IMR-90 (cell line): ENCODE results near the gene ZNF618. TPM values are rescaled to one million over a fixed set of nuclear protein-coding genes. Genes with fewer than 3 reads are reported as not detected.

ENCODE experiments used
- ATAC-seq: fragments of 200-7000 bp; cut with Tn5 transposase; 2 replicates; pipeline ENCODE4 v1.9.1; 2020; ENCODE audit warnings: low read depth, mild to moderate bottlenecking, moderate library complexity
- BruUV-seq: library from RNA; stranded (reverse); fragments of 400-500 nt; replicated peaks from 2 replicates; lab custom pipeline; 2021; lab: Mats Ljungman, UMichigan
- CTCF ChIA-PET: fragments of 300-600 bp; formaldehyde crosslinking; extraction: SDS; loops from one replicate; lab custom pipeline; 2021; ENCODE audit warnings: antibody characterized with exemption; lab: Yijun Ruan, JAX
- POLR2A ChIA-PET: fragments of 300-600 bp; sonication (Branson Sonifier 250); formaldehyde crosslinking; loops from one replicate; lab custom pipeline; 2022; ENCODE audit warnings: antibody characterized with exemption; ENCODE audit not compliant: unreplicated experiment; lab: Charles Lee
- DNase-seq: peaks from one replicate; pipeline ENCODE4 v3.0.0; 2013
- H2AFZ ChIP-seq: replicated peaks from 2 replicates; pipeline ENCODE3; 2013; ENCODE audit warnings: low read length, mild to moderate bottlenecking; ENCODE audit not compliant: poor library complexity
- H2AK5ac ChIP-seq: 2 replicates; pipeline ENCODE4 v1.6.1; 2013; ENCODE audit warnings: low read depth, low read length, inconsistent platforms
- H2AK9ac ChIP-seq: replicated peaks from 2 replicates; pipeline ENCODE3; 2013; ENCODE audit warnings: mild to moderate bottlenecking, low read depth, low read length, moderate library complexity; ENCODE audit not compliant: poor library complexity
- H2BK120ac ChIP-seq: 2 replicates; pipeline ENCODE4 v1.6.1; 2013; ENCODE audit warnings: low read depth, low read length, inconsistent platforms
- H2BK15ac ChIP-seq: 3 replicates; pipeline ENCODE4 v1.6.1; 2013; ENCODE audit warnings: low read depth, low read length, inconsistent platforms
- H2BK20ac ChIP-seq: 2 replicates; pipeline ENCODE4 v1.6.1; 2013; ENCODE audit warnings: low read depth, mild to moderate bottlenecking, inconsistent platforms, low read length, moderate library complexity
- H2BK5ac ChIP-seq: 2 replicates; pipeline ENCODE4 v1.6.1; 2013; ENCODE audit warnings: mild to moderate bottlenecking, low read depth, low read length, inconsistent platforms; ENCODE audit not compliant: poor library complexity, severe bottlenecking
- H3K14ac ChIP-seq: replicated peaks from 2 replicates; pipeline ENCODE4 v1.6.1; 2013; ENCODE audit warnings: low read depth, low read length, inconsistent platforms
- H3K18ac ChIP-seq: 2 replicates; pipeline ENCODE4 v1.6.1; 2013; ENCODE audit warnings: low read depth, low read length, control low read depth
- H3K23ac ChIP-seq: 2 replicates; pipeline ENCODE4 v1.6.1; 2013; ENCODE audit warnings: low read depth, low read length, inconsistent platforms
- H3K27ac ChIP-seq: 2 replicates; pipeline ENCODE4 v1.5.1; 2013; ENCODE audit warnings: mild to moderate bottlenecking, control low read depth, low read length; ENCODE audit not compliant: insufficient read depth
- H3K27me3 ChIP-seq: 2 replicates; pipeline ENCODE4 v1.6.1; 2013; ENCODE audit warnings: low read length; ENCODE audit not compliant: control insufficient read depth, insufficient read depth
- H3K36me3 ChIP-seq: 2 replicates; pipeline ENCODE4 v1.6.1; 2013; ENCODE audit warnings: low read length, mixed read lengths; ENCODE audit not compliant: control insufficient read depth, insufficient read depth
- H3K4ac ChIP-seq: 2 replicates; pipeline ENCODE4 v1.6.1; 2013; ENCODE audit warnings: low read depth, low read length, inconsistent platforms
- H3K4me1 ChIP-seq: 2 replicates; pipeline ENCODE4 v1.6.1; 2013; ENCODE audit warnings: low read length, mixed read lengths; ENCODE audit not compliant: control insufficient read depth, insufficient read depth
- H3K4me2 ChIP-seq: 2 replicates; pipeline ENCODE4 v1.6.1; 2013; ENCODE audit warnings: low read depth, mild to moderate bottlenecking, control low read depth, low read length, moderate library complexity
- H3K4me3 ChIP-seq: 2 replicates; pipeline ENCODE4 v1.5.1; 2013; ENCODE audit warnings: low read depth, mild to moderate bottlenecking, control low read depth, low read length, moderate library complexity; ENCODE audit not compliant: insufficient read depth
- H3K56ac ChIP-seq: 2 replicates; pipeline ENCODE4 v1.6.1; 2013; ENCODE audit warnings: low read length, inconsistent platforms; ENCODE audit not compliant: insufficient read depth; ENCODE audit errors: extremely low read depth
- H3K79me1 ChIP-seq, 2 experiments: 2 replicates each; pipeline ENCODE4 v1.6.1; 2013; ENCODE audit warnings: low read length in 2 of 2, inconsistent platforms in 1 of 2, low read depth in 1 of 2
- H3K9ac ChIP-seq: 2 replicates; pipeline ENCODE4 v1.6.1; 2013; ENCODE audit warnings: low read depth, low read length, control low read depth
- H3K9me1 ChIP-seq: 2 replicates; pipeline ENCODE4 v1.6.1; 2013; ENCODE audit warnings: low read length, inconsistent platforms; ENCODE audit not compliant: insufficient read depth
- H3K9me3 ChIP-seq: 2 replicates; pipeline ENCODE4 v1.6.1; 2013; ENCODE audit warnings: low read length; ENCODE audit not compliant: control insufficient read depth, insufficient read depth
- H4K20me1 ChIP-seq: 2 replicates; pipeline ENCODE4 v1.6.1; 2013; ENCODE audit warnings: low read length, inconsistent platforms; ENCODE audit not compliant: insufficient read depth
- H4K5ac ChIP-seq: 2 replicates; pipeline ENCODE4 v1.6.1; 2013; ENCODE audit warnings: mild to moderate bottlenecking, low read depth, low read length, control low read depth
- H4K8ac ChIP-seq, 2 experiments: 2 replicates each; pipeline ENCODE4 v1.6.1; 2013; ENCODE audit warnings: low read depth in 2 of 2, low read length in 2 of 2, control low read depth in 1 of 2, inconsistent platforms in 1 of 2
- H4K91ac ChIP-seq: 2 replicates; pipeline ENCODE4 v1.6.1; 2013; ENCODE audit warnings: low read depth, low read length, inconsistent platforms; ENCODE audit not compliant: insufficient read depth
- CHD1 ChIP-seq: IDR thresholded peaks from 2 replicates; pipeline ENCODE4 v1.6.1; 2012; ENCODE audit warnings: low read depth, low read length, improper control_type of control experiment
- FOS ChIP-seq: fragments of 150-350 bp; IDR thresholded peaks from 2 replicates; pipeline ENCODE4 v1.6.1; 2016; ENCODE audit warnings: low read depth, low read length
- MXI1 ChIP-seq: IDR thresholded peaks from 2 replicates; pipeline ENCODE4 v1.6.1; 2012; ENCODE audit warnings: low read depth, mild to moderate bottlenecking, low read length, moderate library complexity, borderline replicate concordance
- WGBS, 2 experiments: methylation state at CpG; one replicate each; pipeline versions ENCODE4 v1.1.5 to v1.1.7; 2013; ENCODE audit warnings: missing lambda C conversion rate in 2 of 2; ENCODE audit not compliant: insufficient read length in 1 of 2; ENCODE audit errors: extremely low coverage in 2 of 2; 5-methylcytosine and 5-hydroxymethylcytosine counted together
- dilution Hi-C: fragments of 300-500 bp; cut with HindIII; formaldehyde crosslinking; loops from one replicate; pipeline ENCODE4 v1.14.3; 2018; ENCODE audit warnings: low sequenced_read_pairs; ENCODE audit not compliant: unreplicated experiment
- in situ Hi-C: fragments of 300-500 bp; cut with MboI; formaldehyde crosslinking; loops from 3 replicates; pipeline ENCODE4 v1.14.3; 2019; ENCODE audit warnings: low sequenced_read_pairs, inconsistent platforms, mixed read lengths
- intact Hi-C: fragments of 100-400 bp; cut with micrococcal nuclease; formaldehyde crosslinking; loops from 2 replicates; pipeline ENCODE4 v1.10.0; 2022
- polyA plus RNA-seq, 3 experiments: library from polyadenylated mRNA; depleted of rRNA; stranded (reverse); fragments of >200 nt; gene quantifications; 2 replicates each; pipeline ENCODE4 v1.2.3, GENCODE V29; 2012; ENCODE audit warnings: low replicate concordance in 1 of 3
- total RNA-seq: library from RNA; depleted of rRNA; stranded (reverse); fragments of >200 nt; gene quantifications from 2 replicates; pipeline ENCODE4 v1.2.3, GENCODE V29; 2012

ZNF618 gene
- total and polyA plus RNA-seq, 2 of the 4 experiments (the other 2 are of a cell fraction): 8.2 to 9.4 TPM

GRCh38 chr9:114060711-114061110 is 184.6 kb downstream of the ZNF618 start:
- intact Hi-C loops: no loop called here
- Histone ChIP-seq H2BK5ac (no peak overlapping the region), H2BK15ac (no peak overlapping the region), H4K20me1 (no peaks in the 10 kb centered on the region), H3K79me1 (no peaks in the 10 kb centered on the region), H3K4me3 (no peak overlapping the region), H2AFZ (no peak overlapping the region), H3K9me3 (no peaks in the 10 kb centered on the region), H3K9ac (no peak overlapping the region), H4K91ac (no peak overlapping the region), H3K27ac (no peak overlapping the region), H3K14ac (no peak overlapping the region), H2AK9ac (no peak overlapping the region), H3K36me3 (peaks cover 4% of the 10 kb centered on the region; the same call in 1 of the 2 replicates), H2AK5ac (no peak overlapping the region), H3K4ac (no peak overlapping the region), H2BK20ac (no peak overlapping the region), H3K9me1 (0 out of 2 replicates have a peak, but pooled peaks cover 4% of the 10 kb centered on the region), H4K5ac (no peak overlapping the region), H3K4me1 (no peaks in the 10 kb centered on the region), H3K23ac (no peak overlapping the region), H3K27me3 (peaks cover 10% of the 10 kb centered on the region), H3K4me2 (no peak overlapping the region), H3K56ac (no peak overlapping the region), H2BK120ac (no peak overlapping the region), H4K8ac (no peak overlapping the region), H3K18ac (no peak overlapping the region)
- ATAC-seq (no peak), DNase-seq (no peak)
- POLR2A ChIA-PET: no interaction called here
- TF ChIP-seq MXI1 (no peak), FOS (no peak), CHD1 (no peak)
- in situ Hi-C loops: no loop called here
- dilution Hi-C loops: no loop called here
- 58% methylated on average over 3 of the region's 9 CpGs; no CpG with 5 or more reads in 1 of the 2 experiments for WGBS, 2 experiments
- BruUV-seq: no TSS peak
- CTCF ChIA-PET: no interaction called here
